Right atrium auricular region (tissue), 2 donors: Measurements from ENCODE around the gene THAP8. TPM values are rescaled to one million over a fixed set of nuclear protein-coding genes. Genes with fewer than 3 reads are reported as not detected.

Experiments used
- DNase-seq: peaks from one replicate; pipeline ENCODE4 v3.0.0-alpha.2; 2019; ENCODE audit warnings: low spot score
- H3K27ac ChIP-seq, 2 donors: fragments of 200-600 bp; sonication (generic); 1 replicate in 1 of 2; 2 replicates in 1 of 2; pipeline ENCODE4 v1.5.1; 2016 to 2019
- H3K27me3 ChIP-seq, 2 donors: fragments of 200-600 bp; sonication (generic); one replicate each; pipeline versions ENCODE4 v1.5.1 to v1.6.0; 2017 to 2019
- H3K36me3 ChIP-seq: fragments of 200-600 bp; sonication (generic); one replicate; pipeline ENCODE4 v1.5.1; 2016
- H3K4me1 ChIP-seq, 2 donors: fragments of 200-600 bp; sonication (generic); one replicate each; pipeline versions ENCODE4 v1.5.1 to v1.6.0; 2017 to 2019
- H3K4me3 ChIP-seq, 2 donors: fragments of 200-600 bp; sonication (generic); 1 replicate in 1 of 2; 2 replicates in 1 of 2; pipeline ENCODE4 v1.5.1; 2017 to 2019; ENCODE audit warnings: mild to moderate bottlenecking in 1 of 2, moderate library complexity in 1 of 2
- H3K9me3 ChIP-seq, 2 donors: fragments of 200-600 bp; sonication (generic); one replicate each; pipeline ENCODE4 v1.5.1; 2019
- total RNA-seq, 2 donors: library from RNA; depleted of rRNA; stranded (reverse); fragments of >200 nt; gene quantifications; one replicate each; pipeline ENCODE4 v1.1.0, GENCODE V29; 2016
- TF ChIP-seq, protein P1 (sequence below), 2 donors: fragments of 200-600 bp; sonication (generic); IDR thresholded peaks; one replicate each; pipeline ENCODE4 v1.5.1; 2019; ENCODE audit warnings: antibody characterized with exemption in 2 of 2

THAP8 gene
- 10 to 100 TPM in 1 of 2 donors, 1 to 10 TPM in 1; 5.7 to 11.6 TPM for total RNA-seq

GRCh38 chr19:36054119-36054732 is at the start of gene THAP8:
THAP8 (minus strand) TSS chr19:36054285; CDS start chr19:36054217, 68 bp downstream.
- peak within 1 kb of the TSS; percentile 93 to 96 for H3K27ac ChIP-seq
- peak; percentile 100 for DNase-seq
- peak within 1 kb of the TSS; percentile 49 to 70 for H3K4me3 ChIP-seq
- H3K27me3 ChIP-seq: no peaks in the 10 kb centered on the region
- H3K4me1 ChIP-seq: peaks cover 0 to 10% of the 10 kb centered on the region in 2 donors
- no peaks in the 10 kb centered on the region for H3K9me3 ChIP-seq
- TF ChIP-seq, protein P1, sequence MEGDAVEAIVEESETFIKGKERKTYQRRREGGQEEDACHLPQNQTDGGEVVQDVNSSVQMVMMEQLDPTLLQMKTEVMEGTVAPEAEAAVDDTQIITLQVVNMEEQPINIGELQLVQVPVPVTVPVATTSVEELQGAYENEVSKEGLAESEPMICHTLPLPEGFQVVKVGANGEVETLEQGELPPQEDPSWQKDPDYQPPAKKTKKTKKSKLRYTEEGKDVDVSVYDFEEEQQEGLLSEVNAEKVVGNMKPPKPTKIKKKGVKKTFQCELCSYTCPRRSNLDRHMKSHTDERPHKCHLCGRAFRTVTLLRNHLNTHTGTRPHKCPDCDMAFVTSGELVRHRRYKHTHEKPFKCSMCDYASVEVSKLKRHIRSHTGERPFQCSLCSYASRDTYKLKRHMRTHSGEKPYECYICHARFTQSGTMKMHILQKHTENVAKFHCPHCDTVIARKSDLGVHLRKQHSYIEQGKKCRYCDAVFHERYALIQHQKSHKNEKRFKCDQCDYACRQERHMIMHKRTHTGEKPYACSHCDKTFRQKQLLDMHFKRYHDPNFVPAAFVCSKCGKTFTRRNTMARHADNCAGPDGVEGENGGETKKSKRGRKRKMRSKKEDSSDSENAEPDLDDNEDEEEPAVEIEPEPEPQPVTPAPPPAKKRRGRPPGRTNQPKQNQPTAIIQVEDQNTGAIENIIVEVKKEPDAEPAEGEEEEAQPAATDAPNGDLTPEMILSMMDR (IDR thresholded peaks at IDR 0.05): peak; percentile 27 to 61
- no peaks in the 10 kb centered on the region for H3K36me3 ChIP-seq

DNA sequence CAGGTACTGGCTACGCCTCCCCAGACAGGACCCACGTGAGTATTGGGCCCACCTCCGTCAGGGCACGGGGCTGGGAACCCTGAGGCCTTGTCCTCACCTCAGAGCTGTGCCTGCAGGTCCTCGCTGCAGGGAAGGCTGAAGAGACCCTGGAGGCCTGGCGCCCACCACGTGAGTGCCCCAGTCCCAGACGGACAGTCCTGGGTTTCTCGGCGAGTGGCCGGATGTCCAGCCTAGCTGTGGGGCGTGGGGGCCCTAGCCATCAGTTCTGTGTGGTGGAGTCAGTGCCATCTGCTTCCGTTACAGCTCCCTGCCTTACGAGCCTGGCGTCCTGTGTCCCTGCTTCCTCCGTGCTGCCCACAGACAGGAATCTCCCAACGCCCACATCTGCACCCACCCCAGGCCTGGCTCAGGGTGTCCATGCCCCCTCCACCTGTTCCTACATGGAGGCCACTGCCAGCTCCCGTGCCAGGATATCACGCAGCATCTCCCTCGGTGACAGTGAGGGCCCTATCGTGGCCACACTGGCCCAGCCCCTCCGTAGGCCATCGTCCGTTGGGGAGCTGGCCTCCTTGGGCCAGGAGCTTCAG is 49.0 kb upstream of the THAP8 start:
- TF ChIP-seq, protein P1 (IDR thresholded peaks at IDR 0.05): no peak
- no peak overlapping the region for H3K4me3 ChIP-seq
- no peaks in the 10 kb centered on the region for H3K27me3 ChIP-seq
- H3K4me1 ChIP-seq: peaks cover 0 to 27% of the 10 kb centered on the region in 2 donors
- DNase-seq: no peak
- H3K9me3 ChIP-seq: no peaks in the 10 kb centered on the region
- no peak overlapping the region for H3K27ac ChIP-seq
- H3K36me3 ChIP-seq: no peaks in the 10 kb centered on the region

DNA sequence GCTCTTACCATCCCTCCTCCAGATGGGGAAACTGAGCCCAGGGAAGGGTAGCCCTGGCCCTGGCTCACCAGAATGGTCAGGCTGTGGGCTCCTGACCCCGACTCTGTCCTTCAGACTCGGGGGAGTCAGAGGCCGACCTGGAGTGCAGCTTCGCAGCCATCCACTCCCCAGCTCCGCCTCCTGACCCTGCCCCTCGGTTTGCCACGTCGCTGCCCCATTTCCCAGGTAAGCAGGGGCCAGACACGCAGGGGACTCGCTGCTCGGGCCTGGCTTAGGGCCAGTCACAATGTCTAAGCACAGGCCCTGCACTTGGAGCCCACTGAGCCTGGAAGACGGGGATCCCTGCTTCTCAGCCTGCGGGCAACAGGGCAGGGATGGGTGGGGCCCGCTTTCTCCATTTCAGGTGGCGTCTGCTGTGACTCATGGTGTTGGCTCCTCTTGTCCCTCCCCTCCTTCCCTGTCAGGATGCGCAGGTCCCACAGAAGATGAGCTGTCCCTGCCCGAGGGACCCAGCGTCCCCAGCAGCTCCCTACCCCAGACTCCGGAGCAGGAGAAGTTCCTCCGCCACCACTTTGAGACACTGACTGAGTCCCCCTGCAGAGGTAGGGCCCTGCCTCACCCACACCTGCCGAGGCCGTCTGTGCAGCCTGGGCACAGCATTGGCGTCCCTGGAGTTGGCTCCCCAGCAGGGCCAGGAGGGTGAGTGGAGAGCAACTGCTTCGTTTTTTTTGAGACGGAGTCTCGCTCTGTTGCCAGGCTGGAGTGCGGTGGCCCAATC is 47.7 kb upstream of the THAP8 start:
- no peaks in the 10 kb centered on the region for H3K27me3 ChIP-seq
- TF ChIP-seq, protein P1 (IDR thresholded peaks at IDR 0.05): no peak
- H3K36me3 ChIP-seq: no peaks in the 10 kb centered on the region
- DNase-seq: no peak
- peak overlapping the region in 1 of 2 donors; percentile 40 for H3K4me3 ChIP-seq
- no peaks in the 10 kb centered on the region for H3K9me3 ChIP-seq
- H3K27ac ChIP-seq: peak overlapping the region; percentile 72 to 81
- H3K4me1 ChIP-seq: peaks cover 0 to 27% of the 10 kb centered on the region in 2 donors

- no peaks in the 10 kb centered on the region for H3K36me3 ChIP-seq
- no peak for DNase-seq
- H3K27me3 ChIP-seq: no peaks in the 10 kb centered on the region
- peak overlapping the region in 1 of 2 donors; percentile 40 for H3K4me3 ChIP-seq
- TF ChIP-seq, protein P1 (IDR thresholded peaks at IDR 0.05): no peak
- H3K4me1 ChIP-seq: peaks cover 0 to 27% of the 10 kb centered on the region in 2 donors
- peak overlapping the region; percentile 72 to 81 for H3K27ac ChIP-seq
- H3K9me3 ChIP-seq: no peaks in the 10 kb centered on the region
These were observed 46.4 kb upstream of the THAP8 start for GRCh38 chr19:36100476-36100875.

GRCh38 chr19:36099166-36099785 is 45.2 kb upstream of the THAP8 start:
- Histone ChIP-seq H3K27ac (peak overlapping the region; percentile 72 to 81), H3K4me3 (no peak overlapping the region), H3K27me3 (no peaks in the 10 kb centered on the region), H3K9me3 (no peaks in the 10 kb centered on the region), H3K4me1 (peaks cover 0 to 27% of the 10 kb centered on the region in 2 donors), H3K36me3 (no peaks in the 10 kb centered on the region)
- TF ChIP-seq, protein P1 (IDR thresholded peaks at IDR 0.05): no peak
- no peak for DNase-seq
